ENCODE data around the gene IFT20.

GRCh38 chr17:28319598-28319935, 15.7 kb downstream of the IFT20 start:
- no peak for TF ChIP-seq CTCF (IDR thresholded peaks at IDR 0.05)
- TF ChIP-seq POLR2A (IDR thresholded peaks at IDR 0.05), result no peak
